HEK293 (cell line): ENCODE results near the gene SPPL2B.

Experiments used
- GFI1B ChIP-seq: fragments of 450-650 bp; formaldehyde crosslinking; IDR thresholded peaks from 2 replicates; pipeline ENCODE4 v1.5.1; 2016; ENCODE audit warnings: missing biosample characterization, missing genetic modification characterization
- GLIS2 ChIP-seq: fragments of 450-650 bp; formaldehyde crosslinking; IDR thresholded peaks from 2 replicates; pipeline ENCODE4 v1.5.1; 2016; ENCODE audit warnings: missing biosample characterization, missing genetic modification characterization
- HOXA7 ChIP-seq: sonication (generic); formaldehyde crosslinking; IDR thresholded peaks from 2 replicates; pipeline ENCODE4 v1.8.1; 2022; ENCODE audit warnings: missing genetic modification reagents, borderline replicate concordance
- HOXC10 ChIP-seq: sonication (generic); formaldehyde crosslinking; IDR thresholded peaks from 2 replicates; pipeline ENCODE4 v1.8.1; 2023; ENCODE audit warnings: mild to moderate bottlenecking, missing genetic modification reagents
- IKZF3 ChIP-seq: fragments of 450-650 bp; IDR thresholded peaks from 2 replicates; pipeline ENCODE4 v1.5.0; 2018; ENCODE audit warnings: missing biosample characterization, mild to moderate bottlenecking, missing genetic modification characterization, moderate library complexity
- KLF7 ChIP-seq: fragments of 450-650 bp; formaldehyde crosslinking; IDR thresholded peaks from 2 replicates; pipeline ENCODE4 v1.5.1; 2016; ENCODE audit warnings: missing biosample characterization, missing genetic modification characterization, borderline replicate concordance
- KLF8 ChIP-seq: fragments of 450-650 bp; formaldehyde crosslinking; IDR thresholded peaks from 2 replicates; pipeline ENCODE4 v1.5.1; 2016; ENCODE audit warnings: missing biosample characterization, missing genetic modification characterization
- MYNN ChIP-seq: fragments of 450-650 bp; formaldehyde crosslinking; IDR thresholded peaks from 2 replicates; pipeline ENCODE4 v1.5.1; 2016; ENCODE audit warnings: missing biosample characterization, missing genetic modification characterization, borderline replicate concordance
- SCRT2 ChIP-seq: fragments of 450-650 bp; formaldehyde crosslinking; IDR thresholded peaks from 2 replicates; pipeline ENCODE4 v1.5.1; 2016; ENCODE audit warnings: missing biosample characterization, missing genetic modification characterization
- TCF7L2 ChIP-seq: IDR thresholded peaks from 2 replicates; pipeline ENCODE4 v1.6.1; 2011; ENCODE audit warnings: low read depth, mild to moderate bottlenecking, inconsistent platforms, low read length, moderate library complexity, borderline replicate concordance
- YY2 ChIP-seq: fragments of 450-650 bp; formaldehyde crosslinking; IDR thresholded peaks from 2 replicates; pipeline ENCODE4 v1.5.1; 2016; ENCODE audit warnings: missing biosample characterization, missing genetic modification characterization
- ZBTB1 ChIP-seq: fragments of 450-650 bp; formaldehyde crosslinking; IDR thresholded peaks from 2 replicates; pipeline ENCODE4 v1.5.1; 2016; ENCODE audit warnings: missing biosample characterization, missing genetic modification characterization
- ZBTB20 ChIP-seq: fragments of 450-650 bp; formaldehyde crosslinking; IDR thresholded peaks from 2 replicates; pipeline ENCODE4 v1.5.1; 2016; ENCODE audit warnings: missing biosample characterization, missing genetic modification characterization
- ZBTB21 ChIP-seq: fragments of 450-650 bp; formaldehyde crosslinking; IDR thresholded peaks from 2 replicates; pipeline ENCODE4 v1.5.1; 2017; ENCODE audit warnings: missing biosample characterization, missing genetic modification characterization
- ZFHX2 ChIP-seq: fragments of 450-650 bp; formaldehyde crosslinking; conservative IDR thresholded peaks from 2 replicates; pipeline ENCODE4 v1.5.1; 2016; ENCODE audit warnings: missing biosample characterization, missing genetic modification characterization
- ZFP3 ChIP-seq: fragments of 450-650 bp; formaldehyde crosslinking; IDR thresholded peaks from 2 replicates; pipeline ENCODE4 v1.5.1; 2016; ENCODE audit warnings: low read depth, missing biosample characterization, missing genetic modification characterization
- ZNF157 ChIP-seq: fragments of 450-650 bp; formaldehyde crosslinking; IDR thresholded peaks from 2 replicates; pipeline ENCODE4 v1.5.1; 2016; ENCODE audit warnings: missing biosample characterization, missing genetic modification characterization
- ZNF175 ChIP-seq: fragments of 450-650 bp; formaldehyde crosslinking; IDR thresholded peaks from 2 replicates; pipeline ENCODE4 v1.5.1; 2016; ENCODE audit warnings: missing biosample characterization, missing genetic modification characterization
- ZNF558 ChIP-seq: fragments of 450-650 bp; formaldehyde crosslinking; IDR thresholded peaks from 2 replicates; pipeline ENCODE4 v1.5.1; 2016; ENCODE audit warnings: missing biosample characterization, missing genetic modification characterization
- ZNF600 ChIP-seq: fragments of 450-650 bp; formaldehyde crosslinking; IDR thresholded peaks from 2 replicates; pipeline ENCODE4 v1.5.1; 2016; ENCODE audit warnings: missing biosample characterization, missing genetic modification characterization
- ZNF624 ChIP-seq: fragments of 450-650 bp; formaldehyde crosslinking; IDR thresholded peaks from 2 replicates; pipeline ENCODE4 v1.5.1; 2017; ENCODE audit warnings: missing biosample characterization, missing genetic modification characterization
- ZNF626 ChIP-seq: fragments of 450-650 bp; sonication (Bioruptor Pico); formaldehyde crosslinking; IDR thresholded peaks from 2 replicates; pipeline ENCODE4 v1.5.1; 2018; ENCODE audit warnings: missing biosample characterization, missing genetic modification characterization, inconsistent platforms
- ZNF664 ChIP-seq: fragments of 450-650 bp; formaldehyde crosslinking; IDR thresholded peaks from 2 replicates; pipeline ENCODE4 v1.5.1; 2016; ENCODE audit warnings: missing biosample characterization, missing genetic modification characterization
- ZNF792 ChIP-seq: fragments of 450-650 bp; formaldehyde crosslinking; IDR thresholded peaks from 2 replicates; pipeline ENCODE4 v1.5.1; 2016; ENCODE audit warnings: missing biosample characterization, missing genetic modification characterization
- TF ChIP-seq, protein P1 (sequence below): fragments of 450-650 bp; formaldehyde crosslinking; IDR thresholded peaks from 2 replicates; pipeline ENCODE4 v1.5.1; 2016; ENCODE audit warnings: missing biosample characterization, missing genetic modification characterization
- TF ChIP-seq, protein P2 (sequence below): fragments of 450-650 bp; formaldehyde crosslinking; IDR thresholded peaks from 2 replicates; pipeline ENCODE4 v1.5.1; 2016; ENCODE audit warnings: missing biosample characterization, missing genetic modification characterization
- TF ChIP-seq, protein P3 (sequence below): fragments of 450-650 bp; IDR thresholded peaks from 2 replicates; pipeline ENCODE4 v1.5.1; 2018; ENCODE audit warnings: missing biosample characterization, mild to moderate bottlenecking, missing genetic modification characterization
- TF ChIP-seq, protein P4 (sequence below): fragments of 450-650 bp; formaldehyde crosslinking; IDR thresholded peaks from 2 replicates; pipeline ENCODE4 v1.5.1; 2016; ENCODE audit warnings: missing biosample characterization, missing genetic modification characterization
- TF ChIP-seq, protein P5 (sequence below): fragments of 450-650 bp; formaldehyde crosslinking; IDR thresholded peaks from 2 replicates; pipeline ENCODE4 v1.5.1; 2017; ENCODE audit warnings: missing biosample characterization, missing genetic modification characterization
- TF ChIP-seq, protein P6 (sequence below): fragments of 450-650 bp; formaldehyde crosslinking; IDR thresholded peaks from 2 replicates; pipeline ENCODE4 v1.5.1; 2017; ENCODE audit warnings: missing biosample characterization, missing genetic modification characterization

SPPL2B gene

DNA sequence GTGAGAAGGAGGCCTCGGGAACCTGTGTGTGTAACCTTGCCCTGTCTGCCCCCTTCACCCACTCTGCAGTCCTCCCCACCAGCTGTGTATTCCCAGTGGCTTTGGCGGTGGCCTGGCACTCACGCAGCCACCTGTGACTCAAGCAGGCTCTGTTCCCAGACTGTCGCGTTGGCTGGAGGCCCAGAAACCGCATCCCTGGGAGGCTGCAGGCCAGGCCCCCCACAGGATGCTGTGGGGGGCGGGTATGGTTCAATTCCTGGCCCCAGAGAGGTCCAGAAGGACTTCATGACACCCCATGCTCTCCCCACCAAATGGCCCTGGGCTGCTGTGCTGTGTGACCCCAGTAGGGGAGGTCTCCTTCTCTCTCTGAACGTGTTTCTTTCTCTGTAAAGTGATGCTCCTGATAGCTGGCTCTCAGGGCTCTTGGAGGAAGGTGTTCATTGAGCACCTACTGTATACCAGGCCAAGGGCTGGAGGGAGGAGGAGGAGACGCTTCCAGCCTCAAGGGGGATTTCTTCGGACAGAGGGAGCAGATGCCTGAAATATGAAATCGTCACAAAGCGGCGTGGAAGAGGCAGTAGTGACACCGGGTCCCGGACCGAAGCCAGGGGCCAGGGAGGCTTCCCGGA, 18.6 kb upstream of the SPPL2B start (continued):
- TF ChIP-seq KLF8 (tag by site-specific recombination) (no peak), ZFHX2 (tag by site-specific recombination) (peak; percentile 28; the same call in 1 of the 2 replicates), GFI1B (tag by site-specific recombination) (no peak), HOXA7 (CRISPR knock-in tag) (no peak), TCF7L2 (no peak), ZNF624 (tag by site-specific recombination) (no peak), ZNF558 (tag by site-specific recombination) (no peak), ZFP3 (tag by site-specific recombination) (no peak), KLF7 (tag by site-specific recombination) (no peak), YY2 (tag by site-specific recombination) (no peak), ZNF792 (tag by site-specific recombination) (peak; percentile 67; the same call in 1 of the 2 replicates), ZNF600 (peak; percentile 35; the same call in 1 of the 2 replicates), ZNF157 (tag by site-specific recombination) (no peak), IKZF3 (tag by site-specific recombination) (peak; percentile 56; the same call in 1 of the 2 replicates), GLIS2 (tag by site-specific recombination) (peak; percentile 63), ZNF664 (peak; percentile 87; the same call in 1 of the 2 replicates), ZNF626 (tag by site-specific recombination) (no peak), HOXC10 (CRISPR knock-in tag) (no peak), ZNF175 (tag by site-specific recombination) (no peak), ZBTB1 (tag by site-specific recombination) (no peak), MYNN (tag by site-specific recombination) (no peak), SCRT2 (tag by site-specific recombination) (peak; percentile 97), ZBTB20 (peak; percentile 59; the same call in 1 of the 2 replicates), ZBTB21 (tag by site-specific recombination) (no peak)
- TF ChIP-seq, protein P1, sequence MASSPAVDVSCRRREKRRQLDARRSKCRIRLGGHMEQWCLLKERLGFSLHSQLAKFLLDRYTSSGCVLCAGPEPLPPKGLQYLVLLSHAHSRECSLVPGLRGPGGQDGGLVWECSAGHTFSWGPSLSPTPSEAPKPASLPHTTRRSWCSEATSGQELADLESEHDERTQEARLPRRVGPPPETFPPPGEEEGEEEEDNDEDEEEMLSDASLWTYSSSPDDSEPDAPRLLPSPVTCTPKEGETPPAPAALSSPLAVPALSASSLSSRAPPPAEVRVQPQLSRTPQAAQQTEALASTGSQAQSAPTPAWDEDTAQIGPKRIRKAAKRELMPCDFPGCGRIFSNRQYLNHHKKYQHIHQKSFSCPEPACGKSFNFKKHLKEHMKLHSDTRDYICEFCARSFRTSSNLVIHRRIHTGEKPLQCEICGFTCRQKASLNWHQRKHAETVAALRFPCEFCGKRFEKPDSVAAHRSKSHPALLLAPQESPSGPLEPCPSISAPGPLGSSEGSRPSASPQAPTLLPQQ (tag by site-specific recombination), result no peak
- TF ChIP-seq, protein P2, sequence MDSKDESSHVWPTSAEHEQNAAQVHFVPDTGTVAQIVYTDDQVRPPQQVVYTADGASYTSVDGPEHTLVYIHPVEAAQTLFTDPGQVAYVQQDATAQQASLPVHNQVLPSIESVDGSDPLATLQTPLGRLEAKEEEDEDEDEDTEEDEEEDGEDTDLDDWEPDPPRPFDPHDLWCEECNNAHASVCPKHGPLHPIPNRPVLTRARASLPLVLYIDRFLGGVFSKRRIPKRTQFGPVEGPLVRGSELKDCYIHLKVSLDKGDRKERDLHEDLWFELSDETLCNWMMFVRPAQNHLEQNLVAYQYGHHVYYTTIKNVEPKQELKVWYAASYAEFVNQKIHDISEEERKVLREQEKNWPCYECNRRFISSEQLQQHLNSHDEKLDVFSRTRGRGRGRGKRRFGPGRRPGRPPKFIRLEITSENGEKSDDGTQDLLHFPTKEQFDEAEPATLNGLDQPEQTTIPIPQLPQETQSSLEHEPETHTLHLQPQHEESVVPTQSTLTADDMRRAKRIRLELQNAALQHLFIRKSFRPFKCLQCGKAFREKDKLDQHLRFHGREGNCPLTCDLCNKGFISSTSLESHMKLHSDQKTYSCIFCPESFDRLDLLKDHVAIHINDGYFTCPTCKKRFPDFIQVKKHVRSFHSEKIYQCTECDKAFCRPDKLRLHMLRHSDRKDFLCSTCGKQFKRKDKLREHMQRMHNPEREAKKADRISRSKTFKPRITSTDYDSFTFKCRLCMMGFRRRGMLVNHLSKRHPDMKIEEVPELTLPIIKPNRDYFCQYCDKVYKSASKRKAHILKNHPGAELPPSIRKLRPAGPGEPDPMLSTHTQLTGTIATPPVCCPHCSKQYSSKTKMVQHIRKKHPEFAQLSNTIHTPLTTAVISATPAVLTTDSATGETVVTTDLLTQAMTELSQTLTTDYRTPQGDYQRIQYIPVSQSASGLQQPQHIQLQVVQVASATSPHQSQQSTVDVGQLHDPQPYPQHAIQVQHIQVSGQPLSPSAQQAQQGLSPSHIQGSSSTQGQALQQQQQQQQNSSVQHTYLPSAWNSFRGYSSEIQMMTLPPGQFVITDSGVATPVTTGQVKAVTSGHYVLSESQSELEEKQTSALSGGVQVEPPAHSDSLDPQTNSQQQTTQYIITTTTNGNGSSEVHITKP (tag by site-specific recombination), result peak; percentile 99
- TF ChIP-seq, protein P3, sequence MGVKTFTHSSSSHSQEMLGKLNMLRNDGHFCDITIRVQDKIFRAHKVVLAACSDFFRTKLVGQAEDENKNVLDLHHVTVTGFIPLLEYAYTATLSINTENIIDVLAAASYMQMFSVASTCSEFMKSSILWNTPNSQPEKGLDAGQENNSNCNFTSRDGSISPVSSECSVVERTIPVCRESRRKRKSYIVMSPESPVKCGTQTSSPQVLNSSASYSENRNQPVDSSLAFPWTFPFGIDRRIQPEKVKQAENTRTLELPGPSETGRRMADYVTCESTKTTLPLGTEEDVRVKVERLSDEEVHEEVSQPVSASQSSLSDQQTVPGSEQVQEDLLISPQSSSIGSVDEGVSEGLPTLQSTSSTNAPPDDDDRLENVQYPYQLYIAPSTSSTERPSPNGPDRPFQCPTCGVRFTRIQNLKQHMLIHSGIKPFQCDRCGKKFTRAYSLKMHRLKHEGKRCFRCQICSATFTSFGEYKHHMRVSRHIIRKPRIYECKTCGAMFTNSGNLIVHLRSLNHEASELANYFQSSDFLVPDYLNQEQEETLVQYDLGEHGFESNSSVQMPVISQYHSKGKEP, result no peak
- TF ChIP-seq, protein P4, sequence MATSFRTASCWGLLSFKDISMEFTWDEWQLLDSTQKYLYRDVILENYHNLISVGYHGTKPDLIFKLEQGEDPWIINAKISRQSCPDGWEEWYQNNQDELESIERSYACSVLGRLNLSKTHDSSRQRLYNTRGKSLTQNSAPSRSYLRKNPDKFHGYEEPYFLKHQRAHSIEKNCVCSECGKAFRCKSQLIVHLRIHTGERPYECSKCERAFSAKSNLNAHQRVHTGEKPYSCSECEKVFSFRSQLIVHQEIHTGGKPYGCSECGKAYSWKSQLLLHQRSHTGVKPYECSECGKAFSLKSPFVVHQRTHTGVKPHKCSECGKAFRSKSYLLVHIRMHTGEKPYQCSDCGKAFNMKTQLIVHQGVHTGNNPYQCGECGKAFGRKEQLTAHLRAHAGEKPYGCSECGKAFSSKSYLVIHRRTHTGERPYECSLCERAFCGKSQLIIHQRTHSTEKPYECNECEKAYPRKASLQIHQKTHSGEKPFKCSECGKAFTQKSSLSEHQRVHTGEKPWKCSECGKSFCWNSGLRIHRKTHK, result no peak
- TF ChIP-seq, protein P5, sequence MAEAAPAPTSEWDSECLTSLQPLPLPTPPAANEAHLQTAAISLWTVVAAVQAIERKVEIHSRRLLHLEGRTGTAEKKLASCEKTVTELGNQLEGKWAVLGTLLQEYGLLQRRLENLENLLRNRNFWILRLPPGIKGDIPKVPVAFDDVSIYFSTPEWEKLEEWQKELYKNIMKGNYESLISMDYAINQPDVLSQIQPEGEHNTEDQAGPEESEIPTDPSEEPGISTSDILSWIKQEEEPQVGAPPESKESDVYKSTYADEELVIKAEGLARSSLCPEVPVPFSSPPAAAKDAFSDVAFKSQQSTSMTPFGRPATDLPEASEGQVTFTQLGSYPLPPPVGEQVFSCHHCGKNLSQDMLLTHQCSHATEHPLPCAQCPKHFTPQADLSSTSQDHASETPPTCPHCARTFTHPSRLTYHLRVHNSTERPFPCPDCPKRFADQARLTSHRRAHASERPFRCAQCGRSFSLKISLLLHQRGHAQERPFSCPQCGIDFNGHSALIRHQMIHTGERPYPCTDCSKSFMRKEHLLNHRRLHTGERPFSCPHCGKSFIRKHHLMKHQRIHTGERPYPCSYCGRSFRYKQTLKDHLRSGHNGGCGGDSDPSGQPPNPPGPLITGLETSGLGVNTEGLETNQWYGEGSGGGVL (tag by site-specific recombination), result peak; percentile 75
- TF ChIP-seq, protein P6, sequence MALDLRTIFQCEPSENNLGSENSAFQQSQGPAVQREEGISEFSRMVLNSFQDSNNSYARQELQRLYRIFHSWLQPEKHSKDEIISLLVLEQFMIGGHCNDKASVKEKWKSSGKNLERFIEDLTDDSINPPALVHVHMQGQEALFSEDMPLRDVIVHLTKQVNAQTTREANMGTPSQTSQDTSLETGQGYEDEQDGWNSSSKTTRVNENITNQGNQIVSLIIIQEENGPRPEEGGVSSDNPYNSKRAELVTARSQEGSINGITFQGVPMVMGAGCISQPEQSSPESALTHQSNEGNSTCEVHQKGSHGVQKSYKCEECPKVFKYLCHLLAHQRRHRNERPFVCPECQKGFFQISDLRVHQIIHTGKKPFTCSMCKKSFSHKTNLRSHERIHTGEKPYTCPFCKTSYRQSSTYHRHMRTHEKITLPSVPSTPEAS (tag by site-specific recombination), result no peak
